Measurements from ENCODE around the gene ANTXR2. TPM values are rescaled to one million over a fixed set of nuclear protein-coding genes. Genes with fewer than 3 reads are reported as not detected.
A peak's percentile ranks its signal among the peaks of the same experiment; 100 is the strongest.

Gene ANTXR2
- total RNA-seq, 1 donor from 2014 or later, result 61.7 TPM

GRCh38 chr4:79948261-79948660 lies 124.8 kb downstream of the ANTXR2 start:
- Mint-ChIP-seq H3K9me3 (no peaks in the 10 kb centered on the region), H3K27me3 (ENCODE audit: low read depth) (no peaks in the 10 kb centered on the region)
- TF ChIP-seq CTCF (IDR thresholded peaks at IDR 0.05; ENCODE audit: unreplicated experiment), result no peak

GRCh38 chr4:79947386-79947785 lies 125.6 kb downstream of the ANTXR2 start:
- Mint-ChIP-seq H3K9me3 (no peaks in the 10 kb centered on the region), H3K4me1 (peaks cover 16% of the 10 kb centered on the region), H3K27me3 (ENCODE audit: low read depth) (no peaks in the 10 kb centered on the region), H3K27ac (no peak overlapping the region), H3K4me3 (no peak overlapping the region), H3K36me3 (peaks cover 2% of the 10 kb centered on the region)
- no peak for TF ChIP-seq CTCF (IDR thresholded peaks at IDR 0.05; ENCODE audit: unreplicated experiment)
- DNase-seq (ENCODE audit: low spot score in 2 of 2, unreplicated experiment in 2 of 2), result no peak

More at GRCh38 chr4:79948261-79948660, 124.8 kb downstream of the ANTXR2 start:
- H3K4me3 Mint-ChIP-seq, result no peak overlapping the region
- H3K36me3 Mint-ChIP-seq, result peaks cover 2% of the 10 kb centered on the region
- no peak overlapping the region for H3K27ac Mint-ChIP-seq
- H3K4me1 Mint-ChIP-seq, result peaks cover 16% of the 10 kb centered on the region
- DNase-seq (ENCODE audit: low spot score in 2 of 2, unreplicated experiment in 2 of 2), result no peak

GRCh38 chr4:79935274-79935673 lies 137.8 kb downstream of the ANTXR2 start:
- H3K4me3 Mint-ChIP-seq, result no peak overlapping the region
- TF ChIP-seq CTCF (IDR thresholded peaks at IDR 0.05; ENCODE audit: unreplicated experiment), result no peak
- peaks cover 20% of the 10 kb centered on the region for H3K4me1 Mint-ChIP-seq
- peaks cover 3% of the 10 kb centered on the region for H3K9me3 Mint-ChIP-seq
- no peak for DNase-seq (ENCODE audit: low spot score in 2 of 2, unreplicated experiment in 2 of 2)
- H3K27me3 Mint-ChIP-seq (ENCODE audit: low read depth), result no peaks in the 10 kb centered on the region
- H3K36me3 Mint-ChIP-seq, result peaks cover 4% of the 10 kb centered on the region
- peak overlapping the region; percentile 75 for H3K27ac Mint-ChIP-seq

- Mint-ChIP-seq H3K27me3 (ENCODE audit: low read depth) (no peaks in the 10 kb centered on the region), H3K4me1 (peaks cover 20% of the 10 kb centered on the region), H3K9me3 (peaks cover 3% of the 10 kb centered on the region), H3K27ac (peak overlapping the region; percentile 43), H3K4me3 (no peak overlapping the region), H3K36me3 (peaks cover 4% of the 10 kb centered on the region)
- DNase-seq (ENCODE audit: low spot score in 2 of 2, unreplicated experiment in 2 of 2), result no peak
- TF ChIP-seq CTCF (IDR thresholded peaks at IDR 0.05; ENCODE audit: unreplicated experiment), result no peak
Observed at GRCh38 chr4:79934660-79935059, 138.4 kb downstream of the ANTXR2 start.

- Mint-ChIP-seq H3K36me3 (peaks cover 4% of the 10 kb centered on the region), H3K27ac (no peak overlapping the region), H3K4me1 (peaks cover 4% of the 10 kb centered on the region), H3K27me3 (ENCODE audit: low read depth) (no peaks in the 10 kb centered on the region), H3K9me3 (peaks cover 1% of the 10 kb centered on the region), H3K4me3 (no peak overlapping the region)
- TF ChIP-seq CTCF (IDR thresholded peaks at IDR 0.05; ENCODE audit: unreplicated experiment), result no peak
- DNase-seq (ENCODE audit: low spot score in 2 of 2, unreplicated experiment in 2 of 2), result no peak
Observed at GRCh38 chr4:79927931-79928330, 145.1 kb downstream of the ANTXR2 start.

GRCh38 chr4:79923281-79923680 lies 149.7 kb downstream of the ANTXR2 start:
- Mint-ChIP-seq H3K4me1 (peaks cover 10% of the 10 kb centered on the region), H3K27ac (no peak overlapping the region), H3K36me3 (peaks cover 5% of the 10 kb centered on the region), H3K4me3 (no peak overlapping the region), H3K9me3 (peaks cover 7% of the 10 kb centered on the region), H3K27me3 (ENCODE audit: low read depth) (no peaks in the 10 kb centered on the region)
- TF ChIP-seq CTCF (IDR thresholded peaks at IDR 0.05; ENCODE audit: unreplicated experiment), result no peak
- no peak for DNase-seq (ENCODE audit: low spot score in 2 of 2, unreplicated experiment in 2 of 2)

Measured in mesothelial cell of epicardium (in vitro differentiated cells).